HepG2 (cell line): ENCODE measurements around the gene TULP4. TPM values are rescaled to one million over a fixed set of nuclear protein-coding genes. Genes with fewer than 3 reads are reported as not detected.

ENCODE experiments used
- ATAC-seq: fragments of 200-7000 bp; cut with Tn5 transposase; 3 replicates; pipeline ENCODE4 v1.9.1; 2020; ENCODE audit warnings: mild to moderate bottlenecking, moderate library complexity
- BruUV-seq: library from RNA; stranded (reverse); fragments of 400-500 nt; replicated peaks from 2 replicates; lab custom pipeline; 2021; lab: Mats Ljungman, UMichigan
- CTCF ChIA-PET: fragments of 300-600 bp; formaldehyde crosslinking; extraction: SDS; loops from one replicate; lab custom pipeline; 2021; ENCODE audit warnings: low total read pairs, inconsistent platforms, low intra/inter-chr PET ratio; lab: Yijun Ruan, JAX
- POLR2A ChIA-PET: fragments of 350-600 bp; sonication (Branson Sonifier 250); formaldehyde crosslinking; loops from one replicate; lab custom pipeline; 2020; ENCODE audit warnings: antibody characterized with exemption, inconsistent platforms; lab: Yijun Ruan, JAX
- DNase-seq: peaks from one replicate; pipeline ENCODE4 v3.0.0-alpha.2; 2015; ENCODE audit warnings: low spot score
- FAIRE-seq: peaks from 3 replicates; lab custom pipeline; 2011; peaks lifted over from hg19 to GRCh38; lab: Jason Lieb, UNC
- H2AFZ ChIP-seq: one replicate; pipeline ENCODE4 v1.6.1; 2011; ENCODE audit warnings: low read length, inconsistent platforms
- H3K27ac ChIP-seq: fragments of 300-600 bp; 3 replicates; pipeline ENCODE4 v1.8.0; 2011; ENCODE audit warnings: mixed run types, mild to moderate bottlenecking, mixed read lengths, low read length, inconsistent platforms; ENCODE audit not compliant: insufficient read depth; ENCODE audit errors: extremely low read length
- H3K27me3 ChIP-seq, 2 experiments: fragments of 200-600 bp in 1 of 2; 2 replicates in 1 of 2; 3 replicates in 1 of 2; pipeline versions ENCODE4 v1.6.0 to v1.8.0; 2011; ENCODE audit warnings: low read length in 2 of 2, mild to moderate bottlenecking in 2 of 2, moderate library complexity in 2 of 2, inconsistent platforms in 1 of 2; ENCODE audit not compliant: insufficient read depth in 2 of 2, control insufficient read depth in 1 of 2
- H3K36me3 ChIP-seq, 2 experiments: fragments of 200-600 bp in 1 of 2; replicated peaks in 1 of 2; 2 replicates in 1 of 2; 3 replicates in 1 of 2; pipeline versions ENCODE4 v1.5.1 to v1.8.0; 2011; ENCODE audit warnings: low read length in 2 of 2, inconsistent platforms in 1 of 2; ENCODE audit not compliant: insufficient read depth in 2 of 2, control insufficient read depth in 1 of 2
- H3K4me1 ChIP-seq: 2 replicates; pipeline ENCODE4 v1.5.1; 2012; ENCODE audit warnings: low read length, inconsistent platforms; ENCODE audit not compliant: insufficient read depth
- H3K4me2 ChIP-seq: 2 replicates; pipeline ENCODE4 v1.6.0; 2011; ENCODE audit warnings: low read depth, low read length, inconsistent platforms
- H3K4me3 ChIP-seq, 3 experiments: fragments of 200-600 bp in 1 of 3; sonication (generic), shearing (Covaris generic) in 1 of 3; replicated peaks in 1 of 3; 2 replicates each; pipeline ENCODE4 v1.5.1; 2011 to 2016; ENCODE audit warnings: low read length in 3 of 3, inconsistent platforms in 2 of 3, low read depth in 2 of 3, mild to moderate bottlenecking in 2 of 3, control low read depth in 1 of 3, mixed read lengths in 1 of 3; ENCODE audit not compliant: insufficient read depth in 1 of 3
- H3K79me2 ChIP-seq: one replicate; pipeline ENCODE4 v1.6.1; 2011; ENCODE audit warnings: low read length, inconsistent platforms; ENCODE audit not compliant: insufficient read depth
- H3K9ac ChIP-seq: 2 replicates; pipeline ENCODE4 v1.6.0; 2011; ENCODE audit warnings: mild to moderate bottlenecking, low read depth, low read length, inconsistent platforms; ENCODE audit not compliant: insufficient read depth
- H3K9me3 ChIP-seq: 2 replicates; pipeline ENCODE4 v1.5.1; 2012; ENCODE audit warnings: mild to moderate bottlenecking, low read length
- H4K20me1 ChIP-seq: 2 replicates; pipeline ENCODE4 v1.6.0; 2011; ENCODE audit warnings: inconsistent platforms, mild to moderate bottlenecking, low read length, moderate library complexity; ENCODE audit not compliant: insufficient read depth
- ERF ChIP-seq: IDR thresholded peaks from 2 replicates; pipeline ENCODE4 v1.6.1; 2018; ENCODE audit warnings: missing biosample characterization, missing genetic modification reagents
- FOSL1 ChIP-seq: sonication (generic); formaldehyde crosslinking; IDR thresholded peaks from 2 replicates; pipeline ENCODE4 v1.9.0; 2021; ENCODE audit warnings: missing genetic modification reagents, borderline replicate concordance
- MBD4 ChIP-seq: IDR thresholded peaks from 2 replicates; pipeline ENCODE4 v1.6.1; 2012; ENCODE audit warnings: low read length, inconsistent platforms, borderline replicate concordance
- MTF2 ChIP-seq: sonication (generic); formaldehyde crosslinking; IDR thresholded peaks from 2 replicates; pipeline ENCODE4 v1.5.0; 2020; ENCODE audit warnings: missing genetic modification reagents, borderline replicate concordance
- NONO ChIP-seq, 2 experiments: fragments of 450-650 bp in 1 of 2; sonication (generic) in 1 of 2; formaldehyde crosslinking in 1 of 2; IDR thresholded peaks in 1 of 2; conservative IDR thresholded peaks in 1 of 2; 2 replicates each; pipeline versions ENCODE4 v1.6.1 to v1.8.0; 2017 to 2022; ENCODE audit warnings: mild to moderate bottlenecking in 1 of 2, missing genetic modification reagents in 1 of 2, moderate library complexity in 1 of 2
- PHB2 ChIP-seq: fragments of 450-650 bp; IDR thresholded peaks from 2 replicates; pipeline ENCODE4 v1.6.1; 2018; ENCODE audit not compliant: partially characterized antibody
- POLR2A ChIP-seq, 2 experiments: IDR thresholded peaks; 2 replicates each; pipeline ENCODE4 v1.6.1; 2011; ENCODE audit warnings: low read depth in 2 of 2, low read length in 2 of 2, mild to moderate bottlenecking in 1 of 2, moderate library complexity in 1 of 2; ENCODE audit not compliant: insufficient read depth in 1 of 2
- SMAD9 ChIP-seq: sonication (generic); formaldehyde crosslinking; IDR thresholded peaks from 2 replicates; pipeline ENCODE4 v1.5.1; 2020; ENCODE audit warnings: mild to moderate bottlenecking, missing genetic modification reagents
- SRSF1 ChIP-seq: fragments of 200-400 bp; formaldehyde crosslinking; optimal IDR thresholded peaks from 2 replicates; pipeline ENCODE3; 2017; ENCODE audit warnings: mild to moderate bottlenecking, low read depth, low read length, moderate library complexity
- TAF15 ChIP-seq: fragments of 200-400 bp; formaldehyde crosslinking; IDR thresholded peaks from one replicate; pipeline ENCODE4 v1.6.1; 2018; ENCODE audit warnings: mild to moderate bottlenecking, low read depth, low read length; ENCODE audit not compliant: poor library complexity, severe bottlenecking
- TSC22D2 ChIP-seq: sonication (generic); formaldehyde crosslinking; IDR thresholded peaks from 2 replicates; pipeline ENCODE4 v1.5.1; 2020; ENCODE audit warnings: missing genetic modification reagents, mild to moderate bottlenecking, borderline replicate concordance
- ZNF251 ChIP-seq: sonication (generic); formaldehyde crosslinking; IDR thresholded peaks from 2 replicates; pipeline ENCODE4 v1.9.0; 2021; ENCODE audit warnings: mild to moderate bottlenecking, missing genetic modification reagents
- ZNF552 ChIP-seq: sonication (generic); formaldehyde crosslinking; IDR thresholded peaks from 2 replicates; pipeline ENCODE4 v1.9.0; 2022; ENCODE audit warnings: missing genetic modification reagents, mild to moderate bottlenecking, borderline replicate concordance
- ZNF780A ChIP-seq: sonication (generic); formaldehyde crosslinking; IDR thresholded peaks from 2 replicates; pipeline ENCODE4 v1.8.0; 2022; ENCODE audit warnings: mild to moderate bottlenecking, missing genetic modification reagents, moderate library complexity
- ZNF782 ChIP-seq: sonication (generic); formaldehyde crosslinking; IDR thresholded peaks from 2 replicates; pipeline ENCODE4 v1.4.0; 2020; ENCODE audit warnings: missing genetic modification reagents, mild to moderate bottlenecking, borderline replicate concordance
- ZNF878 ChIP-seq: sonication (generic); formaldehyde crosslinking; IDR thresholded peaks from 2 replicates; pipeline ENCODE4 v1.8.1; 2023; ENCODE audit warnings: mild to moderate bottlenecking, missing genetic modification reagents, moderate library complexity
- ZNF891 ChIP-seq: sonication (generic); formaldehyde crosslinking; IDR thresholded peaks from 2 replicates; pipeline ENCODE4 v1.5.0; 2020; ENCODE audit warnings: mild to moderate bottlenecking, missing genetic modification reagents
- WGBS: methylation state at CpG from one replicate; pipeline ENCODE4 v1.1.6; 2017; ENCODE audit warnings: low lambda C conversion rate; 5-methylcytosine and 5-hydroxymethylcytosine counted together
- in situ Hi-C: cut with HindIII; loops from 2 replicates; pipeline ENCODE4 v1.10.0; 2017; ENCODE audit warnings: low pct_unique_long_range_greater_than_20kb; ENCODE audit not compliant: extremely low pct_ligation_motif_present
- intact Hi-C: fragments of 100-400 bp; cut with micrococcal nuclease; formaldehyde crosslinking; loops from one replicate; pipeline ENCODE4 v1.10.0; 2022; ENCODE audit not compliant: unreplicated experiment
- polyA plus RNA-seq, 8 experiments: library from polyadenylated mRNA; depleted of rRNA in 3 of 8; stranded (reverse) in 7 of 8; unstranded in 1 of 8; fragments of >200 nt; fragmentation: Illumina TruSeq in 4 of 8; extraction: Trizol in 4 of 8; gene quantifications; 2 replicates each; pipeline versions ENCODE4 v1.2.1 to v1.2.3, GENCODE V29; 2011 to 2016; ENCODE audit warnings: low read depth in 4 of 8, missing spikeins in 1 of 8, mixed read lengths in 1 of 8; ENCODE audit not compliant: insufficient read depth in 1 of 8
- total RNA-seq, 5 experiments: library from RNA; depleted of rRNA; stranded (reverse); fragments of >200 nt; fragmentation: Illumina TruSeq; extraction: Trizol; gene quantifications; 2 replicates each; pipeline ENCODE4 v1.2.3, GENCODE V29; 2016; ENCODE audit warnings: low read depth in 1 of 5
- TF ChIP-seq, protein P1 (sequence below): sonication (generic); formaldehyde crosslinking; IDR thresholded peaks from 2 replicates; pipeline ENCODE4 v1.4.0; 2020; ENCODE audit warnings: missing genetic modification reagents
- TF ChIP-seq, protein P2 (sequence below): sonication (generic); formaldehyde crosslinking; IDR thresholded peaks from 2 replicates; pipeline ENCODE4 v1.8.1; 2022; ENCODE audit warnings: mild to moderate bottlenecking, missing genetic modification reagents
- TF ChIP-seq, protein P3 (sequence below): sonication (generic); formaldehyde crosslinking; IDR thresholded peaks from 2 replicates; pipeline ENCODE4 v1.5.0; 2020; ENCODE audit warnings: mild to moderate bottlenecking, missing genetic modification reagents, moderate library complexity

TULP4 gene
- total and polyA plus RNA-seq, 2 of the 13 experiments (the other 11 are each of a cell fraction or from before 2014, with no cell fraction given), result 21.1 to 122 TPM

DNA sequence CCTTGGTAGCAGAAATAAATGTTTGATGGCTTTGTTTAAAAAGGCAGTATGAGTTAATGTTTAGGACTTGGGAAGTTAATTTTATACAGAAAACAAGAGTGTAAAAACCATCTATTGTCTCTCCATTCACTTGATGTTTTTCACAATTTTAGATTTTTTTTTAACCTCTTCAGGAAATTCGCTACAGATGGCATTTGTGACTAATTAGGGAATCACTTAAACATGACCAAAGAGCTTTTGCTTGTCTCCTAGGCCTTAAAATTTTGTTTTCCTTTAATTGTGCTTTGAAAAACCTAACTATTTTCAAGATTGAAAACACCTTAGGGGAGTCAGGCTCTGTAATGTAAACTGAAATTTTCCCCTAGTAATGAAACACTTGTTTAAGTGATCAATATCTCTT is 17.3 kb downstream of the TULP4 start (continued):
- TF ChIP-seq ZNF552 (CRISPR knock-in tag) (no peak), ZNF878 (no peak), TAF15 (no peak)

DNA sequence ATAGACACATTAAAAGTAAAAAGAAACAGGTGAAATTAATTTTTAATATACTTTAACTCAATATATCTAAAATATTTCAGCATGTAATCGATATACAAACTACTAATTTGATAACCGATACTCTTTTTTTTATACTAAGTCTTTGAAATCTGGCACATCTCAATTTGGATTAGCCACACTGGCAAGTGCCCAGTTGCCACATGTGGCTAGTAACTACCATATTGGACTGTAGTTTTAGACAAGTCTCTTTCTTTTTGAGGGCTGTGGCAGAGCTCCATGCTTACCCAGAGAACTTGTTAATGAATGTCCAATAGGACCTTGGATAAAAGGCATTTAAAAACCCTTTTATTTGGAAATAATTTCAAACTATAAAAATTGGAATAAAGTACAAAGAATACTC is 17.8 kb downstream of the TULP4 start:
- Histone ChIP-seq H3K9me3 (no peaks in the 10 kb centered on the region), H3K36me3 (peaks cover 0 to 10% of the 10 kb centered on the region in 2 experiments; a peak in 4 of 5 replicates), H3K79me2 (peaks cover 90% of the 10 kb centered on the region), H3K4me2 (no peak overlapping the region), H3K27me3 (no peaks in the 10 kb centered on the region), H3K4me1 (peaks cover 71% of the 10 kb centered on the region), H3K27ac (no peak overlapping the region), H2AFZ (no peak overlapping the region)
- FAIRE-seq (no peak), ATAC-seq (no peak), DNase-seq (no peak)
- no TSS peak for BruUV-seq
- TF ChIP-seq, protein P1, sequence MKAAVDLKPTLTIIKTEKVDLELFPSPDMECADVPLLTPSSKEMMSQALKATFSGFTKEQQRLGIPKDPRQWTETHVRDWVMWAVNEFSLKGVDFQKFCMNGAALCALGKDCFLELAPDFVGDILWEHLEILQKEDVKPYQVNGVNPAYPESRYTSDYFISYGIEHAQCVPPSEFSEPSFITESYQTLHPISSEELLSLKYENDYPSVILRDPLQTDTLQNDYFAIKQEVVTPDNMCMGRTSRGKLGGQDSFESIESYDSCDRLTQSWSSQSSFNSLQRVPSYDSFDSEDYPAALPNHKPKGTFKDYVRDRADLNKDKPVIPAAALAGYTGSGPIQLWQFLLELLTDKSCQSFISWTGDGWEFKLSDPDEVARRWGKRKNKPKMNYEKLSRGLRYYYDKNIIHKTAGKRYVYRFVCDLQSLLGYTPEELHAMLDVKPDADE (CRISPR knock-in tag), result no peak
- no peak for TF ChIP-seq SRSF1
- TF ChIP-seq FOSL1 (CRISPR knock-in tag), result no peak
- no peak for TF ChIP-seq MTF2
- TF ChIP-seq MBD4, result no peak
- no peak for TF ChIP-seq POLR2A (IDR thresholded peaks at IDR 0.05; ENCODE audit: insufficient read depth in 1 of 2, low read depth in 2 of 2, low read length in 2 of 2)
- no peak for TF ChIP-seq NONO (IDR thresholded peaks at IDR 0.05)
- no peak for TF ChIP-seq NONO (CRISPR knock-in tag; conservative IDR thresholded peaks at IDR 0.05)
- no peak for TF ChIP-seq ZNF782 (CRISPR knock-in tag)
- TF ChIP-seq SMAD9 (CRISPR knock-in tag), result no peak
- no peak for TF ChIP-seq ZNF891 (CRISPR knock-in tag)
- TF ChIP-seq, protein P2, sequence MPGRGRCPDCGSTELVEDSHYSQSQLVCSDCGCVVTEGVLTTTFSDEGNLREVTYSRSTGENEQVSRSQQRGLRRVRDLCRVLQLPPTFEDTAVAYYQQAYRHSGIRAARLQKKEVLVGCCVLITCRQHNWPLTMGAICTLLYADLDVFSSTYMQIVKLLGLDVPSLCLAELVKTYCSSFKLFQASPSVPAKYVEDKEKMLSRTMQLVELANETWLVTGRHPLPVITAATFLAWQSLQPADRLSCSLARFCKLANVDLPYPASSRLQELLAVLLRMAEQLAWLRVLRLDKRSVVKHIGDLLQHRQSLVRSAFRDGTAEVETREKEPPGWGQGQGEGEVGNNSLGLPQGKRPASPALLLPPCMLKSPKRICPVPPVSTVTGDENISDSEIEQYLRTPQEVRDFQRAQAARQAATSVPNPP (CRISPR knock-in tag), result no peak
- no peak for TF ChIP-seq ZNF780A (CRISPR knock-in tag)
- TF ChIP-seq PHB2, result no peak
- no peak for TF ChIP-seq ERF
- no peak for TF ChIP-seq ZNF251 (CRISPR knock-in tag)
- TF ChIP-seq, protein P3, sequence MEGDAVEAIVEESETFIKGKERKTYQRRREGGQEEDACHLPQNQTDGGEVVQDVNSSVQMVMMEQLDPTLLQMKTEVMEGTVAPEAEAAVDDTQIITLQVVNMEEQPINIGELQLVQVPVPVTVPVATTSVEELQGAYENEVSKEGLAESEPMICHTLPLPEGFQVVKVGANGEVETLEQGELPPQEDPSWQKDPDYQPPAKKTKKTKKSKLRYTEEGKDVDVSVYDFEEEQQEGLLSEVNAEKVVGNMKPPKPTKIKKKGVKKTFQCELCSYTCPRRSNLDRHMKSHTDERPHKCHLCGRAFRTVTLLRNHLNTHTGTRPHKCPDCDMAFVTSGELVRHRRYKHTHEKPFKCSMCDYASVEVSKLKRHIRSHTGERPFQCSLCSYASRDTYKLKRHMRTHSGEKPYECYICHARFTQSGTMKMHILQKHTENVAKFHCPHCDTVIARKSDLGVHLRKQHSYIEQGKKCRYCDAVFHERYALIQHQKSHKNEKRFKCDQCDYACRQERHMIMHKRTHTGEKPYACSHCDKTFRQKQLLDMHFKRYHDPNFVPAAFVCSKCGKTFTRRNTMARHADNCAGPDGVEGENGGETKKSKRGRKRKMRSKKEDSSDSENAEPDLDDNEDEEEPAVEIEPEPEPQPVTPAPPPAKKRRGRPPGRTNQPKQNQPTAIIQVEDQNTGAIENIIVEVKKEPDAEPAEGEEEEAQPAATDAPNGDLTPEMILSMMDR (CRISPR knock-in tag), result no peak
- TF ChIP-seq TSC22D2 (CRISPR knock-in tag), result no peak
- TF ChIP-seq, all 625 proteins: peak for 0
- in situ Hi-C loops, result no loop called here
- POLR2A ChIA-PET, result no interaction called here
- Histone ChIP-seq H3K9ac (no peak overlapping the region), H4K20me1 (no peaks in the 10 kb centered on the region), H3K4me3 (no peak overlapping the region)
- intact Hi-C loops, result no loop called here
- WGBS, result 64% methylated on average over 2 of the region's 2 CpGs
- CTCF ChIA-PET, result no interaction called here
